ENCODE results near the gene DCLK1. TPM values are rescaled to one million over a fixed set of nuclear protein-coding genes. Genes with fewer than 3 reads are reported as not detected.

DCLK1 gene
- total RNA-seq, 4 donors from 2014 or later, result 1.1 to 10.8 (median 6.7) TPM

- in situ Hi-C loops (cut with MboI; ENCODE audit: low pct_ligation_motif_present in 1 of 4, low pct_unique_long_range_greater_than_20kb in 1 of 4, low sequenced_read_pairs in 3 of 4) (loop anchor here in 2 of 4 donors (25.0 kb wide), 2 partner anchors 268 to 743 kb away; no protein-coding TSS in a partner anchor), intact Hi-C loops (cut with DNase I; ENCODE audit: low total_unique reads) (no loop called here)
- H3K27me3 ChIP-seq, result no peaks in the 10 kb centered on the region
- peaks cover 0 to 7% (median 0%) of the 10 kb centered on the region in 4 donors for H3K4me1 ChIP-seq
- H3K4me3 ChIP-seq, result no peak overlapping the region
- TF ChIP-seq CTCF (IDR thresholded peaks at IDR 0.05) (no peak), EP300 (IDR thresholded peaks at IDR 0.05; ENCODE audit: low read depth) (no peak), POLR2AphosphoS5 (IDR thresholded peaks at IDR 0.05) (no peak), POLR2A (IDR thresholded peaks at IDR 0.05) (no peak)
- WGBS, 2 donors (ENCODE audit: low coverage in 1 of 2), result 52 to 61% methylated on average over 5 to 6 of the region's 6 CpGs
- H3K36me3 ChIP-seq, result no peaks in the 10 kb centered on the region
- no peaks in the 10 kb centered on the region for H3K9me3 ChIP-seq
- no peak overlapping the region for H3K27ac ChIP-seq
- DNase-seq, result no peak
Observed at GRCh38 chr13:35994131-35994966, 136.8 kb downstream of the DCLK1 start.

GRCh38 chr13:35993686-35994085 lies 137.5 kb downstream of the DCLK1 start:
- in situ Hi-C loops (cut with MboI; ENCODE audit: low pct_ligation_motif_present in 1 of 4, low pct_unique_long_range_greater_than_20kb in 1 of 4, low sequenced_read_pairs in 3 of 4) (loop anchor here in 2 of 4 donors (25.0 kb wide), 2 partner anchors 269 to 744 kb away; no protein-coding TSS in a partner anchor), intact Hi-C loops (cut with DNase I; ENCODE audit: low total_unique reads) (no loop called here)
- no peak for DNase-seq
- Histone ChIP-seq H3K27ac (no peak overlapping the region), H3K4me1 (peaks cover 0 to 7% (median 0%) of the 10 kb centered on the region in 4 donors), H3K36me3 (no peaks in the 10 kb centered on the region), H3K4me3 (no peak overlapping the region), H3K27me3 (no peaks in the 10 kb centered on the region), H3K9me3 (no peaks in the 10 kb centered on the region)
- 40 to 42% methylated on average over 1 of the region's 1 CpG for WGBS, 2 donors (ENCODE audit: low coverage in 1 of 2)
- TF ChIP-seq POLR2A (IDR thresholded peaks at IDR 0.05), result no peak
- no peak for TF ChIP-seq POLR2AphosphoS5 (IDR thresholded peaks at IDR 0.05)
- no peak for TF ChIP-seq CTCF (IDR thresholded peaks at IDR 0.05)
- TF ChIP-seq EP300 (IDR thresholded peaks at IDR 0.05; ENCODE audit: low read depth), result no peak

- DNase-seq, result no peak
- TF ChIP-seq EP300 (IDR thresholded peaks at IDR 0.05; ENCODE audit: low read depth) (no peak), POLR2AphosphoS5 (IDR thresholded peaks at IDR 0.05) (no peak), CTCF (IDR thresholded peaks at IDR 0.05) (no peak), POLR2A (IDR thresholded peaks at IDR 0.05) (no peak)
- Histone ChIP-seq H3K4me1 (peaks cover 0 to 7% (median 0%) of the 10 kb centered on the region in 4 donors), H3K27ac (no peak overlapping the region), H3K27me3 (no peaks in the 10 kb centered on the region), H3K4me3 (no peak overlapping the region), H3K9me3 (no peaks in the 10 kb centered on the region), H3K36me3 (no peaks in the 10 kb centered on the region)
- in situ Hi-C loops (cut with MboI; ENCODE audit: low pct_ligation_motif_present in 1 of 4, low pct_unique_long_range_greater_than_20kb in 1 of 4, low sequenced_read_pairs in 3 of 4), result loop anchor here in 2 of 4 donors (25.0 kb wide), 2 partner anchors 269 to 744 kb away; no protein-coding TSS in a partner anchor
- 83 to 88% methylated on average over 4 of the region's 4 CpGs for WGBS, 2 donors (ENCODE audit: low coverage in 1 of 2)
- intact Hi-C loops (cut with DNase I; ENCODE audit: low total_unique reads), result no loop called here
Observed at GRCh38 chr13:35992964-35993363, 138.2 kb downstream of the DCLK1 start.

- H3K4me1 ChIP-seq, result peaks cover 0 to 7% (median 0%) of the 10 kb centered on the region in 4 donors
- H3K27me3 ChIP-seq, result no peaks in the 10 kb centered on the region
- no peak for DNase-seq
- no peak overlapping the region for H3K4me3 ChIP-seq
- in situ Hi-C loops (cut with MboI; ENCODE audit: low pct_ligation_motif_present in 1 of 4, low pct_unique_long_range_greater_than_20kb in 1 of 4, low sequenced_read_pairs in 3 of 4) (loop anchor here in 2 of 4 donors (25.0 kb wide), 2 partner anchors 272 to 747 kb away; no protein-coding TSS in a partner anchor), intact Hi-C loops (cut with DNase I; ENCODE audit: low total_unique reads) (no loop called here)
- 71 to 77% methylated on average over 3 of the region's 3 CpGs for WGBS, 2 donors (ENCODE audit: low coverage in 1 of 2)
- TF ChIP-seq EP300 (IDR thresholded peaks at IDR 0.05; ENCODE audit: low read depth), result no peak
- TF ChIP-seq POLR2AphosphoS5 (IDR thresholded peaks at IDR 0.05), result no peak
- no peak for TF ChIP-seq CTCF (IDR thresholded peaks at IDR 0.05)
- TF ChIP-seq POLR2A (IDR thresholded peaks at IDR 0.05), result no peak
- H3K9me3 ChIP-seq, result no peaks in the 10 kb centered on the region
- H3K27ac ChIP-seq, result no peak overlapping the region
- H3K36me3 ChIP-seq, result no peaks in the 10 kb centered on the region
Observed at GRCh38 chr13:35990196-35990595, 141.0 kb downstream of the DCLK1 start.
